SH-SY5Y (cell line): ENCODE measurements around the gene EXTL1.

Source experiments
- GATA2 ChIP-seq: IDR thresholded peaks from 2 replicates; pipeline ENCODE4 v1.6.1; 2011; ENCODE audit warnings: mild to moderate bottlenecking, low read depth, low read length
- GATA3 ChIP-seq: IDR thresholded peaks from 2 replicates; pipeline ENCODE4 v1.6.1; 2011; ENCODE audit warnings: low read depth, mild to moderate bottlenecking, low read length, moderate library complexity

GRCh38 chr1:26037904-26038303, 16.3 kb downstream of the EXTL1 start:
- TF ChIP-seq GATA2 (no peak), GATA3 (no peak)
